Measurements from ENCODE around the gene CPED1. TPM values are rescaled to one million over a fixed set of nuclear protein-coding genes. Genes with fewer than 3 reads are reported as not detected.
A peak's percentile ranks its signal among the peaks of the same experiment; 100 is the strongest.

The CPED1 gene
- total and polyA plus RNA-seq, 11 donors = 3.6 to 51.2 (median 24.8) TPM

DNA sequence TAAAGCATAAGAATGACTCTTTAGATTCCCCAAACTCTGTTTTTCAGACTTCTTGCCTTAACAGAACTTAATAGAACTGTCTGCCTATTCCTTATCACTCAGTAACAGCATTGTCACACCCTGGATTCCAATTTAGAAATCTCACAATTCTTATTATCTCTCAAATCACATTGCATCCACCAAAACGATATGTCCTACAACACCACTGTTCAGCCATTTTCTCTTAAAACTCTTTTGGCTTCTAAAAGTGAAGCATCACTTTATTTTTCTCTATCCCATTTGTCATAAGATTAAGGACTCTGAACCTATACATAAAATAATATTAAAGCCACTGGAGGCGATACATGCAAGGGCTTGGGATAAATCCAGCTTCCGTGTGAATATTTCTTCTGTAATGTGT, 1.2 kb upstream of the CPED1 start:
- ATAC-seq (no peak), DNase-seq (no peak)
- Histone ChIP-seq H3K4me1 (peaks cover 0 to 39% (median 5%) of the 10 kb centered on the region in 12 donors), H3K36me3 (no peaks in the 10 kb centered on the region), H3K27me3 (peaks cover 0 to 3% (median 0%) of the 10 kb centered on the region in 9 donors), H3K27ac (peak overlapping the region in 8 of 12 donors; percentile 84 to 96 (median 92)), H3K4me3 (peak overlapping the region in 7 of 12 donors; percentile 54 to 70 (median 65)), H3K9me3 (no peaks in the 10 kb centered on the region)
- TF ChIP-seq, protein P1, sequence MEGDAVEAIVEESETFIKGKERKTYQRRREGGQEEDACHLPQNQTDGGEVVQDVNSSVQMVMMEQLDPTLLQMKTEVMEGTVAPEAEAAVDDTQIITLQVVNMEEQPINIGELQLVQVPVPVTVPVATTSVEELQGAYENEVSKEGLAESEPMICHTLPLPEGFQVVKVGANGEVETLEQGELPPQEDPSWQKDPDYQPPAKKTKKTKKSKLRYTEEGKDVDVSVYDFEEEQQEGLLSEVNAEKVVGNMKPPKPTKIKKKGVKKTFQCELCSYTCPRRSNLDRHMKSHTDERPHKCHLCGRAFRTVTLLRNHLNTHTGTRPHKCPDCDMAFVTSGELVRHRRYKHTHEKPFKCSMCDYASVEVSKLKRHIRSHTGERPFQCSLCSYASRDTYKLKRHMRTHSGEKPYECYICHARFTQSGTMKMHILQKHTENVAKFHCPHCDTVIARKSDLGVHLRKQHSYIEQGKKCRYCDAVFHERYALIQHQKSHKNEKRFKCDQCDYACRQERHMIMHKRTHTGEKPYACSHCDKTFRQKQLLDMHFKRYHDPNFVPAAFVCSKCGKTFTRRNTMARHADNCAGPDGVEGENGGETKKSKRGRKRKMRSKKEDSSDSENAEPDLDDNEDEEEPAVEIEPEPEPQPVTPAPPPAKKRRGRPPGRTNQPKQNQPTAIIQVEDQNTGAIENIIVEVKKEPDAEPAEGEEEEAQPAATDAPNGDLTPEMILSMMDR (IDR thresholded peaks at IDR 0.05) = no peak
- no peak for TF ChIP-seq POLR2A (IDR thresholded peaks at IDR 0.05)
- intact Hi-C loops (cut with DNase I) = loop anchor here in 9 of 10 donors (1.0 to 5.0 kb wide), 8 partner anchors 55 to 122 kb away; no protein-coding TSS in a partner anchor
- WGBS, 4 donors = 0 to 2% (median 1%) methylated on average over 3 of the region's 3 CpGs

DNA sequence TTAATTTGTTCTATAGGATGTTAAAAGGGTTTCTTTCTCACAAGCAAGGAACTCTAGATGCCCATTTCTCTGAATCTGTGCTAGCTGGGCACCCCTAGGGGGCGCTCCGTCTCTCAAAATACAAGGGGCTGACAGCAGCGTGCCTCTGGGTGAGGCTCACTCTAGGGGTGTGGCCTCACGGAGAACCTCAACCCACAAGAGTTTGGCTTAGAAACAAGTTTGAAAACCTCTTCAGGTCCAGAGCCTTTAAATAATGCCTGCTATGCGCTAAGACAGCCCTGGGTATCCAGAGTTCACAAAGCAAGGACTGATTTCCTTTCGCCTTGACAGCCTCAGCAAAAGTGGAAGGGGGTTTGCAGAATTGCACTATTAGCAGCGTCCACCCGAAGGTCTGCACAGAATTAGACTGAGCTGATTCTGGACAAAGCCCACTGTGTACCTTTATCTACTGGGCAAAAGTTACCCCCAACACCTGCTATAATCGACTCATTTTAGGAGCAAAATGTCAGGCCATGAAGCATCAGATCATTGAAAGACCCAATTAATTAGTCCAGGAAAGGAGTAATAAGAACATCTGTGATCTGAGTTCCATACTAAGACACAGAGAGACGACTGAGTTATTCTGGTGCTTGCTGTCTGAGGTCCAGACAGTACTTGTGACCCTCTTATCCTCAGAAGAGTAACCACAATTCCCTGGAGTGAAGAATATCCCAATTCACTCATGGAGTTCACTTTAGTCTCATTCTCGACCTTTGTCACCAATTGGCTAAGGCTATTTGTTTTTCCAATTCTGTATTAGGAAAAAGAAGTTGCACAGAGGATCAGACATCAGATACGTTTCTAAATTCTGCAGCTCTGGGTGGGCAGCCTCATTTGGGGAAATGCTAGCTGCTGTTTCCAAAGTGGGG, 574 bp upstream of the CPED1 start:
- Histone ChIP-seq H3K27me3 (peaks cover 0 to 3% (median 0%) of the 10 kb centered on the region in 9 donors), H3K4me3 (peak overlapping the region; percentile 22 to 70 (median 64)), H3K4me1 (peaks cover 0 to 45% (median 9%) of the 10 kb centered on the region in 12 donors), H3K27ac (peak overlapping the region; percentile 84 to 96 (median 90)), H3K36me3 (no peaks in the 10 kb centered on the region), H3K9me3 (no peaks in the 10 kb centered on the region)
- ATAC-seq = peak; percentile 86 to 87 (median 87)
- TF ChIP-seq POLR2A (IDR thresholded peaks at IDR 0.05) = peak in 1 of 2 donors; percentile 26
- TF ChIP-seq, protein P1 (IDR thresholded peaks at IDR 0.05) = peak; percentile 90 to 100 (median 98)
- DNase-seq = peak; percentile 89 to 95 (median 93)
- WGBS, 4 donors = 0 to 1% (median 1%) methylated on average over 12 of the region's 12 CpGs
- intact Hi-C loops (cut with DNase I) = loop anchor here (1.0 to 5.0 kb wide), 11 partner anchors 54 to 121 kb away; no protein-coding TSS in a partner anchor

DNA sequence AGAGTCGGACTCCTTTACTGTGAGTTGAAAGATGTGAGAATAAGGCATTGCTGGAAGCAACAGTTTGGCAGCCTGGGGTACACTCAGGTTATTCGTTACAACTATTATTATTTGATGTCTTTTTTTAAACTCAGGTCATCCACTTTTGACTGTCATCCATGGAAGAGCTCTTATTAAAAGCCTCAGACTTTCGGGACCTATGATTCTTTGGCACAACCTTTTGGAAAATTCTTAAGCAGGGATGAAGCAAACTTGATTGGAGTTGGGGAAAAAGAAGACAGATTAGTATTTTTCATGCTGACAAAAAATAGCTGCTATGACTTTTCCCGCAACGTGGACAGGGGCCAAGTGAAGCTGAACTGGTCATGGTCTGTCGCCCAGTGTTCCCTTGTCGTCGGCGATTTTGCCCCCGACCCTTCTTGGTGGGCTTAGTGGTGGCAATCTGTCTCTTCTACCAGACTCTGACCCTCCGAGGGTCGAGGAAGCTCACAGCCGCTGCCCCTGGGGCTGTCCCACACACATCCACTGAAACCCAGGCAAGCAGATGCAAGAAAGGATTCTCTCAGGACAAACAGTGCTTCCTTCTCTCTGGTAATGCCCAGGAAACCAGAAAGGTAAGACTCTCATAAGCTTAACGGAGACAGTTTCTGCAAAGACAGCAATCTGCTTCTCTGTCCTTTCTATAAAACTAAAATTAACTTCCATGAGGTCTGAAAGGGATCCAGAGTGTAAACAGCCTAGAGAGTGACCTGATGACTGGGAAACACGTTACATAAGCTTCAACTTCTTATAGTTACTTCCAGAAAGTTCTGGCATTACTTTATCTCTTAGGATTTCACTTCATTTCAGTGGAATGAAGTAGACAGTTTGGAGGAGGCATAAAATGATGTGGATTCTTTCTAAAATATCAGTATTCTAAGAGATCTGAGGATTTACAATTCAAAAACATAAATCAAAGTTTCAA, 1.0 kb downstream of the CPED1 start:
- H3K36me3 ChIP-seq = no peaks in the 10 kb centered on the region
- peak overlapping the region; percentile 84 to 96 (median 90) for H3K27ac ChIP-seq
- intact Hi-C loops (cut with DNase I) = loop anchor here in 7 of 10 donors (2.0 to 5.0 kb wide), 7 partner anchors 53 to 119 kb away; no protein-coding TSS in a partner anchor
- ATAC-seq = peak; percentile 2 to 23 (median 2)
- peak; percentile 36 to 53 (median 37) for DNase-seq
- H3K4me1 ChIP-seq = peaks cover 0 to 60% (median 20%) of the 10 kb centered on the region in 12 donors
- H3K27me3 ChIP-seq = peaks cover 0 to 3% (median 0%) of the 10 kb centered on the region in 9 donors
- H3K4me3 ChIP-seq = peak overlapping the region; percentile 22 to 70 (median 64)
- TF ChIP-seq POLR2A (IDR thresholded peaks at IDR 0.05) = peak in 1 of 2 donors; percentile 43
- TF ChIP-seq, protein P1 (IDR thresholded peaks at IDR 0.05) = no peak
- WGBS, 4 donors = 5 to 13% (median 11%) methylated on average over 12 to 15 of the region's 15 CpGs
- no peaks in the 10 kb centered on the region for H3K9me3 ChIP-seq
